Measurements from ENCODE around the gene CD58.
A peak's percentile ranks its signal among the peaks of the same experiment; 100 is the strongest.

CD58 gene

GRCh38 chr1:116572771-116573430 is 2.1 kb upstream of the CD58 start:
- H3K9me3 ChIP-seq (replicated peaks in 1 of 11) = no peaks in the 10 kb centered on the region
- peaks cover 11 to 23% (median 21%) of the 10 kb centered on the region in 11 experiments; a peak in 17 of 22 replicates for H4K20me1 ChIP-seq
- no peak overlapping the region for H3K9ac ChIP-seq
- no peak for TF ChIP-seq Cebpa-rat (IDR thresholded peaks at IDR 0.05)
- peaks cover 0 to 47% (median 26%) of the 10 kb centered on the region in 11 experiments; a peak in 18 of 22 replicates for H3K36me3 ChIP-seq
- H3K4me1 ChIP-seq = peaks cover 27 to 72% (median 50%) of the 10 kb centered on the region in 10 experiments
- H3K27me3 ChIP-seq = no peaks in the 10 kb centered on the region
- H3K4me3 ChIP-seq = no peak overlapping the region
- H3K4me2 ChIP-seq = peak overlapping the region in 6 of 11 experiments; percentile 59 to 97 (median 94); a peak in 11 of 22 replicates
- peak overlapping the region in 2 of 11 experiments; percentile 7 to 16; a peak in 2 of 22 replicates for H3K27ac ChIP-seq

DNA sequence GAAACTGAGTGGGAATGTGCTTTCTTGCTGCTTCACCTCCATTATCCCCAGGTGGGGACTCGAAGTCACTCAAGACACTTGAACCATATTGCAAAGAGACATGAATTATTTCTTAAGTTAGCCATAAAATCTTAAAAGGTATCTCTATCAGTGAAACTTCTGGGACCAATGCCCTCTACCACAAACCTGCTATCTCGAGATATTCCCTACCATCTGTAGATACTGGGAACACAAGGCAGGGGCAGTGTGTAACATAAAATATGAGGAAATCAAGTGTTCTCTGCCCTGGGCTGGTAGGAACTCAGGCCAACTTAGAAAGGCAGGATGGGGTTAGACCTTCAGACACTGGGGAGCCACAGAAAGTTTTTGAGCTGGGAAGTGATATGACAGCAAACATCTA is 1.3 kb upstream of the CD58 start:
- Histone ChIP-seq H4K20me1 (peaks cover 11 to 30% (median 28%) of the 10 kb centered on the region in 11 experiments; a peak in 17 of 22 replicates), H3K4me1 (peaks cover 35 to 75% (median 56%) of the 10 kb centered on the region in 10 experiments), H3K27me3 (no peaks in the 10 kb centered on the region), H3K27ac (peak overlapping the region in 6 of 11 experiments; percentile 16 to 99 (median 98); a peak in 7 of 22 replicates), H3K9ac (peak overlapping the region in 5 of 11 experiments; percentile 97 to 99 (median 98); a peak in 6 of 22 replicates), H3K4me3 (no peak overlapping the region), H3K4me2 (peak overlapping the region; percentile 84 to 98 (median 95)), H3K9me3 (replicated peaks in 1 of 11) (peaks cover 0 to 4% (median 0%) of the 10 kb centered on the region in 11 experiments; a peak in 1 of 22 replicates), H3K36me3 (peaks cover 0 to 47% (median 26%) of the 10 kb centered on the region in 11 experiments; a peak in 19 of 22 replicates)
- TF ChIP-seq Cebpa-rat (IDR thresholded peaks at IDR 0.05) = no peak

DNA sequence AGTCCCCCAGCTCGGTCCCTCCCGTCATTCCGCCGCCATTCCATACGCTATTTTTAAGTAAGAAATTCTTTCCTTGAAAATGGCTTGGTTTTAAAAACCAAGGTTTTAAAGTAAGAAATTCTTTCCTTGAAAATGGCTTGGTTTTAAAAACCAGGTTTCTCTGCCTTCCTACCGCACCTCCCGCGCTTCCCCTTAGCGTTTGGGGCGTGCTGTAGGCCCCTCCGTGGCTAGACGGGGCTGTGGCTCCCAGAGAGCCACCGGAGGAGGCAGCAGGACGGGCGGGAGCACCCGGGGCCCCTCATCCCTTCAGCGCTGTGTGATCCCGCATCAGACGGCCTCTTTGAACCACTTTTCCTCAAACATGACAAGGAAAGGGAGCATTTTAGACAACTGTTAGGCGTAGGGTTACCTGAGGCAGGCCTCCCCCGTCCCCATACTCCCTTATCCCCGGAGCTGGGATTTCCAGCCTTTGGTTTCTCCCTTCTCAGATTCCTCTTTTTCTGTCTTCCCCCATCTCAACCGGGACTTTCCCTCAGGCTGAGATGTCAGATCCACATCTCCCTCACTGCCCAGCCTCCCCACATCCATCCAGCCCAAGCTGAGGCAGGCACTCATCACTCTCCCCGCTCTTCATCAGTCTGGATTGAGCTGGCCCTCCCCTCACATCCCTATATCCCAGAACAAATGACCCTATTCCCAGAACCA is 541 bp upstream of the CD58 start:
- no peaks in the 10 kb centered on the region for H3K27me3 ChIP-seq
- H3K4me1 ChIP-seq = peaks cover 35 to 80% (median 62%) of the 10 kb centered on the region in 10 experiments
- H3K9me3 ChIP-seq (replicated peaks in 1 of 11) = peaks cover 0 to 9% (median 2%) of the 10 kb centered on the region in 11 experiments; a peak in 10 of 22 replicates
- peak overlapping the region; percentile 95 to 100 (median 98) for H3K9ac ChIP-seq
- H3K27ac ChIP-seq = peak overlapping the region; percentile 95 to 99 (median 98)
- TF ChIP-seq Cebpa-rat (IDR thresholded peaks at IDR 0.05) = no peak
- peaks cover 0 to 45% (median 25%) of the 10 kb centered on the region in 11 experiments; a peak in 18 of 22 replicates for H3K36me3 ChIP-seq
- H3K4me2 ChIP-seq = peak overlapping the region; percentile 84 to 98 (median 95)
- peak overlapping the region; percentile 66 to 94 (median 84) for H3K4me3 ChIP-seq
- H4K20me1 ChIP-seq = peaks cover 11 to 35% (median 30%) of the 10 kb centered on the region in 11 experiments; a peak in 17 of 22 replicates

DNA sequence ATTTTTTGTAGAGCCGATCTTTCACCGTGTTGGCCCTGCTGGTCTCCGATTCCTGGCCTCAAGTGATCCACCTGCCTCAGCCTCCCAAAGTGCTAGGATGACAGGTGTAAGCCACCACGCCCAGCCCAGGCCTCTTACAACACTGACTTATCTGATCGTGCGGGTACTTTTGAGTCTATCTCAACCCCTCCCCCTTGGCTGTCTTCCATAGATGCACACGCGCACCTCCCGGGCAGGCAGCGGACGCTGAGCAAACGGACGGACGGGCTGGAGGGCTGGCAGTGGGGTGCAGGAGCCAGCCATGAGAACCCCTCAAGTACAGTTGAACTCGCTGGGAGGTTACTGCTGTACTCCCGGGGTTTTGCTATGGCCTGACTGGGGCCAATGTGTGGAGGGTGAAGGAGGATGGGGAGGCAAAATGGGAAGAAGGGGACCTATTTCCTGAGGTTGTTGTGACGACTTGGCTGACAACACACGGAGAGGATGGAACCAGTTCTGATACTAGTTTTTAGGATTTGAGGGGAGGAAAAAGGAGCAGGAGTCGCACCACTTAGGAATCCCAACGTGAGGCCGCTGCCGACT is 959 bp downstream of the CD58 start:
- H3K4me3 ChIP-seq = peak overlapping the region; percentile 66 to 94 (median 84)
- TF ChIP-seq Cebpa-rat (IDR thresholded peaks at IDR 0.05) = no peak
- H3K9me3 ChIP-seq (replicated peaks in 1 of 11) = peaks cover 1 to 24% (median 17%) of the 10 kb centered on the region in 11 experiments; a peak in 21 of 22 replicates
- peak overlapping the region; percentile 95 to 100 (median 98) for H3K9ac ChIP-seq
- H3K27ac ChIP-seq = peak overlapping the region; percentile 95 to 99 (median 98)
- peaks cover 35 to 83% (median 60%) of the 10 kb centered on the region in 10 experiments for H3K4me1 ChIP-seq
- peaks cover under 1 to 47% (median 39%) of the 10 kb centered on the region in 11 experiments; a peak in 21 of 22 replicates for H3K36me3 ChIP-seq
- H3K27me3 ChIP-seq = no peaks in the 10 kb centered on the region
- peaks cover 11 to 49% (median 30%) of the 10 kb centered on the region in 11 experiments; a peak in 17 of 22 replicates for H4K20me1 ChIP-seq
- peak overlapping the region; percentile 84 to 98 (median 95) for H3K4me2 ChIP-seq

DNA sequence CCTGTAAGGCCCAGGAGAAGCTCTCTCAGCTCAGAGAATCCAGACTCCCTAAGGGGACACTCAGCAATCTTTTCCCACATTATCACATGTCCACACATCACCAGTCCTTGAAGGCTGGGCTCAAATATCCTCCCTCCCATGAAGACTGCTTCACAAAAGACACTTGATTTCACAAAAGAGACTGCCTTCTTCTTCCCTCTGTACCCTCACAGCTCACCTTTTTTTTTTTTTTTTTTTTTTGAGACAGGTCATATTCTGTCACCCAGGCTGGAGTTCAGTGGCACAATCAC is 1.5 kb downstream of the CD58 start:
- peak overlapping the region; percentile 84 to 98 (median 95) for H3K4me2 ChIP-seq
- H3K4me1 ChIP-seq = peaks cover 35 to 83% (median 57%) of the 10 kb centered on the region in 10 experiments
- H3K9ac ChIP-seq = peak overlapping the region; percentile 95 to 100 (median 98)
- no peaks in the 10 kb centered on the region for H3K27me3 ChIP-seq
- peaks cover 6 to 30% (median 22%) of the 10 kb centered on the region in 11 experiments for H3K9me3 ChIP-seq (replicated peaks in 1 of 11)
- H3K36me3 ChIP-seq = peaks cover 4 to 52% (median 44%) of the 10 kb centered on the region in 11 experiments; a peak in 21 of 22 replicates
- H3K27ac ChIP-seq = peak overlapping the region; percentile 95 to 99 (median 98); a peak in 21 of 22 replicates
- H4K20me1 ChIP-seq = peaks cover 11 to 55% (median 30%) of the 10 kb centered on the region in 11 experiments; a peak in 17 of 22 replicates
- H3K4me3 ChIP-seq = peak overlapping the region; percentile 66 to 94 (median 84)
- TF ChIP-seq Cebpa-rat (IDR thresholded peaks at IDR 0.05) = no peak

GRCh38 chr1:116568662-116569380 is 2.0 kb downstream of the CD58 start:
- peaks cover 4 to 57% (median 49%) of the 10 kb centered on the region in 11 experiments; a peak in 21 of 22 replicates for H3K36me3 ChIP-seq
- peak overlapping the region; percentile 66 to 94 (median 84) for H3K4me3 ChIP-seq
- TF ChIP-seq Cebpa-rat (IDR thresholded peaks at IDR 0.05) = no peak
- H3K9me3 ChIP-seq (replicated peaks in 1 of 11) = peaks cover 11 to 35% (median 27%) of the 10 kb centered on the region in 11 experiments
- peak overlapping the region in 10 of 11 experiments; percentile 95 to 99 (median 98); a peak in 20 of 22 replicates for H3K27ac ChIP-seq
- H4K20me1 ChIP-seq = peaks cover 11 to 60% (median 35%) of the 10 kb centered on the region in 11 experiments; a peak in 17 of 22 replicates
- peaks cover 35 to 78% (median 52%) of the 10 kb centered on the region in 10 experiments for H3K4me1 ChIP-seq
- H3K27me3 ChIP-seq = no peaks in the 10 kb centered on the region
- peak overlapping the region; percentile 95 to 100 (median 98); a peak in 21 of 22 replicates for H3K9ac ChIP-seq
- peak overlapping the region; percentile 84 to 98 (median 95) for H3K4me2 ChIP-seq

GRCh38 chr1:116567790-116568661 is 2.8 kb downstream of the CD58 start:
- Histone ChIP-seq H3K9ac (peak overlapping the region in 10 of 11 experiments; percentile 95 to 100 (median 98); a peak in 20 of 22 replicates), H3K9me3 (replicated peaks in 1 of 11) (peaks cover 19 to 43% (median 35%) of the 10 kb centered on the region in 11 experiments), H3K4me1 (peaks cover 34 to 75% (median 51%) of the 10 kb centered on the region in 10 experiments), H4K20me1 (peaks cover 11 to 68% (median 41%) of the 10 kb centered on the region in 11 experiments; a peak in 18 of 22 replicates), H3K27me3 (no peaks in the 10 kb centered on the region), H3K27ac (peak overlapping the region in 8 of 11 experiments; percentile 95 to 99 (median 98); a peak in 16 of 22 replicates), H3K36me3 (peaks cover 12 to 65% (median 57%) of the 10 kb centered on the region in 11 experiments; a peak in 21 of 22 replicates), H3K4me2 (peak overlapping the region; percentile 84 to 98 (median 95)), H3K4me3 (peak overlapping the region in 9 of 10 experiments; percentile 75 to 94 (median 86); a peak in 17 of 20 replicates)
- TF ChIP-seq Cebpa-rat (IDR thresholded peaks at IDR 0.05) = no peak

Measured in BLaER1 treated with 17β-estradiol and CSF1 and Interleukin-3, amounts not matched to agents 10 nM and 100 nM (cell line).